ENCODE measurements around the gene FAM234B.

The FAM234B gene

GRCh38 chr12:13093191-13093847, 49.1 kb downstream of the FAM234B start:
- DNase-seq (ENCODE audit: low read depth), result no peak

- no peak for DNase-seq (ENCODE audit: low read depth)
Observed at GRCh38 chr12:13093848-13094220, 49.7 kb downstream of the FAM234B start.

- DNase-seq (ENCODE audit: low read depth), result no peak
Observed at GRCh38 chr12:13094367-13094766, 50.2 kb downstream of the FAM234B start.

- DNase-seq (ENCODE audit: low read depth), result no peak
Observed at GRCh38 chr12:13095266-13095995, 51.2 kb downstream of the FAM234B start.

- DNase-seq (ENCODE audit: low read depth), result no peak
Observed at GRCh38 chr12:13097491-13098011, 53.4 kb downstream of the FAM234B start.

- no peak for DNase-seq (ENCODE audit: low read depth)
Observed at GRCh38 chr12:13099066-13099843, 55.1 kb downstream of the FAM234B start.

- DNase-seq (ENCODE audit: low read depth), result no peak
Observed at GRCh38 chr12:13099844-13100604, 55.8 kb downstream of the FAM234B start.

- DNase-seq (ENCODE audit: low read depth), result no peak
Observed at GRCh38 chr12:13100605-13100881, 56.4 kb downstream of the FAM234B start.

GRCh38 chr12:13100882-13101769, 56.9 kb downstream of the FAM234B start:
- peak; percentile 77 for DNase-seq (ENCODE audit: low read depth)

- no peak for DNase-seq (ENCODE audit: low read depth)
Observed at GRCh38 chr12:13101821-13102375, 57.7 kb downstream of the FAM234B start.

GRCh38 chr12:13102461-13103195, 58.4 kb downstream of the FAM234B start:
- DNase-seq (ENCODE audit: low read depth), result no peak

GRCh38 chr12:13103391-13104033, 59.3 kb downstream of the FAM234B start, which contains the start of gene GSG1:
TSS of gene GSG1 (minus strand) at chr12:13103667. CDS start at chr12:13103512, 155 bp downstream.
- no peak for DNase-seq (ENCODE audit: low read depth)

- no peak for DNase-seq (ENCODE audit: low read depth)
Observed at GRCh38 chr12:13104409-13104808, 60.2 kb downstream of the FAM234B start.

- no peak for DNase-seq (ENCODE audit: low read depth)
Observed at GRCh38 chr12:13105781-13106180, 61.6 kb downstream of the FAM234B start.

GRCh38 chr12:13106666-13107065, 62.5 kb downstream of the FAM234B start:
- DNase-seq (ENCODE audit: low read depth), result no peak

GRCh38 chr12:13112968-13113367, 68.8 kb downstream of the FAM234B start:
- DNase-seq (ENCODE audit: low read depth), result no peak

- DNase-seq (ENCODE audit: low read depth), result no peak
Observed at GRCh38 chr12:13114251-13115052, 70.3 kb downstream of the FAM234B start.

- DNase-seq (ENCODE audit: low read depth), result no peak
Observed at GRCh38 chr12:13116259-13116658, 72.1 kb downstream of the FAM234B start.

GRCh38 chr12:13117029-13117428, 72.8 kb downstream of the FAM234B start:
- DNase-seq (ENCODE audit: low read depth), result no peak
